SK-N-SH treated with all-trans-retinoic acid at 6 μM for 48 hours (cell line): ENCODE data around the gene DIPK2A.

Experiments
- ATAC-seq: fragments of 200-7000 bp; cut with Tn5 transposase; 3 replicates; pipeline ENCODE4 v1.9.1; 2020; ENCODE audit warnings: mild to moderate bottlenecking, moderate library complexity
- ARNTL ChIP-seq: fragments of 450-650 bp; formaldehyde crosslinking; IDR thresholded peaks from 2 replicates; pipeline ENCODE4 v1.5.0; 2020; ENCODE audit warnings: low read depth, mild to moderate bottlenecking, moderate library complexity, borderline replicate concordance
- BACH2 ChIP-seq: fragments of 250-450 bp; sonication (Bioruptor Pico); IDR thresholded peaks from 2 replicates; pipeline ENCODE4 v1.9.0; 2021; ENCODE audit warnings: mild to moderate bottlenecking, borderline replicate concordance
- CREB5 ChIP-seq: fragments of 250-450 bp; sonication (Bioruptor Pico); IDR thresholded peaks from 2 replicates; pipeline ENCODE4 v1.5.1; 2020; ENCODE audit warnings: low read depth, mild to moderate bottlenecking, moderate library complexity
- CSDC2 ChIP-seq: fragments of 250-450 bp; sonication (Bioruptor Pico); IDR thresholded peaks from 2 replicates; pipeline ENCODE4 v1.5.0; 2020; ENCODE audit warnings: mild to moderate bottlenecking, moderate library complexity
- CSRNP3 ChIP-seq: fragments of 250-450 bp; sonication (Bioruptor Pico); IDR thresholded peaks from 2 replicates; pipeline ENCODE4 v1.5.1; 2021; ENCODE audit warnings: mild to moderate bottlenecking, moderate library complexity
- ESRRG ChIP-seq: fragments of 250-450 bp; sonication (Bioruptor Pico); IDR thresholded peaks from 2 replicates; pipeline ENCODE4 v1.6.1; 2021; ENCODE audit warnings: mild to moderate bottlenecking
- GLIS3 ChIP-seq: fragments of 250-450 bp; sonication (Bioruptor Pico); IDR thresholded peaks from 2 replicates; pipeline ENCODE4 v1.5.0; 2020; ENCODE audit warnings: mild to moderate bottlenecking, moderate library complexity
- ISL1 ChIP-seq: fragments of 250-450 bp; sonication (Bioruptor Pico); IDR thresholded peaks from 2 replicates; pipeline ENCODE4 v2.1.2; 2022; ENCODE audit warnings: mild to moderate bottlenecking, moderate library complexity
- OSR1 ChIP-seq: fragments of 250-450 bp; sonication (Bioruptor Pico); IDR thresholded peaks from 2 replicates; pipeline ENCODE4 v1.8.0; 2022; ENCODE audit warnings: moderate library complexity, mild to moderate bottlenecking, inconsistent platforms
- PATZ1 ChIP-seq: fragments of 250-450 bp; sonication (Bioruptor Pico); IDR thresholded peaks from 2 replicates; pipeline ENCODE4 v1.8.0; 2020; ENCODE audit warnings: mild to moderate bottlenecking, moderate library complexity, borderline replicate concordance
- POU6F1 ChIP-seq: fragments of 250-450 bp; sonication (Bioruptor Pico); IDR thresholded peaks from 2 replicates; pipeline ENCODE4 v1.8.0; 2021; ENCODE audit warnings: low read depth, mild to moderate bottlenecking, moderate library complexity, borderline replicate concordance
- PPARA ChIP-seq: fragments of 250-450 bp; sonication (Bioruptor Pico); IDR thresholded peaks from 2 replicates; pipeline ENCODE4 v1.5.0; 2020; ENCODE audit warnings: mild to moderate bottlenecking, borderline replicate concordance
- RARB ChIP-seq: fragments of 250-450 bp; sonication (Bioruptor Pico); IDR thresholded peaks from 2 replicates; pipeline ENCODE4 v1.8.0; 2021; ENCODE audit warnings: mild to moderate bottlenecking, moderate library complexity
- SNAI2 ChIP-seq: fragments of 250-450 bp; sonication (Bioruptor Pico); IDR thresholded peaks from 2 replicates; pipeline ENCODE4 v1.5.0; 2020; ENCODE audit warnings: mild to moderate bottlenecking, moderate library complexity
- TCF4 ChIP-seq: fragments of 250-450 bp; sonication (Bioruptor Pico); IDR thresholded peaks from 2 replicates; pipeline ENCODE4 v1.8.0; 2021; ENCODE audit warnings: mild to moderate bottlenecking, moderate library complexity, borderline replicate concordance
- TOX ChIP-seq: fragments of 250-450 bp; sonication (Bioruptor Pico); IDR thresholded peaks from 2 replicates; pipeline ENCODE4 v1.8.0; 2021; ENCODE audit warnings: mild to moderate bottlenecking, moderate library complexity, borderline replicate concordance
- TSHZ2 ChIP-seq: fragments of 250-450 bp; sonication (Bioruptor Pico); IDR thresholded peaks from 2 replicates; pipeline ENCODE4 v1.5.0; 2020; ENCODE audit warnings: mild to moderate bottlenecking, moderate library complexity
- ZC3H10 ChIP-seq: fragments of 250-450 bp; sonication (Bioruptor Pico); IDR thresholded peaks from 2 replicates; pipeline ENCODE4 v1.5.1; 2021; ENCODE audit warnings: mild to moderate bottlenecking, moderate library complexity
- ZFP3 ChIP-seq: fragments of 250-450 bp; sonication (Bioruptor Pico); IDR thresholded peaks from 2 replicates; pipeline ENCODE4 v1.5.0; 2020; ENCODE audit warnings: mild to moderate bottlenecking, moderate library complexity
- ZFP30 ChIP-seq: fragments of 450-650 bp; formaldehyde crosslinking; IDR thresholded peaks from 2 replicates; pipeline ENCODE4 v1.5.0; 2022; ENCODE audit warnings: mild to moderate bottlenecking, moderate library complexity
- ZNF565 ChIP-seq: fragments of 450-650 bp; formaldehyde crosslinking; conservative IDR thresholded peaks from 2 replicates; pipeline ENCODE4 v1.5.0; 2020; ENCODE audit warnings: low read depth, mild to moderate bottlenecking, moderate library complexity
- ZNF70 ChIP-seq: fragments of 450-650 bp; formaldehyde crosslinking; IDR thresholded peaks from 2 replicates; pipeline ENCODE4 v1.5.0; 2020; ENCODE audit warnings: mild to moderate bottlenecking, moderate library complexity
- ZNF8 ChIP-seq: fragments of 450-650 bp; formaldehyde crosslinking; IDR thresholded peaks from 2 replicates; pipeline ENCODE4 v1.5.0; 2020; ENCODE audit warnings: mild to moderate bottlenecking, moderate library complexity

Gene DIPK2A

GRCh38 chr3:143961342-143961741 is 10.3 kb upstream of the DIPK2A start:
- TF ChIP-seq RARB (CRISPR knock-in tag) (no peak), ZNF70 (CRISPR knock-in tag) (no peak), CSDC2 (CRISPR knock-in tag) (no peak), ISL1 (no peak), POU6F1 (CRISPR knock-in tag) (no peak), CREB5 (CRISPR knock-in tag) (no peak), PATZ1 (CRISPR knock-in tag) (no peak), GLIS3 (no peak), SNAI2 (CRISPR knock-in tag) (no peak), ZFP30 (CRISPR knock-in tag) (no peak), ZNF565 (no peak), ZFP3 (CRISPR knock-in tag) (no peak), TSHZ2 (CRISPR knock-in tag) (no peak)
- no peak for ATAC-seq

GRCh38 chr3:143963946-143964345 is 7.7 kb upstream of the DIPK2A start:
- ATAC-seq: no peak

GRCh38 chr3:143970773-143971358 is 757 bp upstream of the DIPK2A start:
- peak; percentile 16 for ATAC-seq
- TF ChIP-seq GLIS3 (no peak), OSR1 (no peak), ZNF8 (CRISPR knock-in tag) (no peak), CSRNP3 (CRISPR knock-in tag) (no peak), CSDC2 (CRISPR knock-in tag) (no peak), PATZ1 (CRISPR knock-in tag) (no peak), ISL1 (no peak), POU6F1 (CRISPR knock-in tag) (no peak), ZC3H10 (CRISPR knock-in tag) (no peak), ZNF70 (CRISPR knock-in tag) (no peak), ZFP30 (CRISPR knock-in tag) (no peak), ZNF565 (no peak), BACH2 (CRISPR knock-in tag) (no peak), PPARA (CRISPR knock-in tag) (no peak), ESRRG (CRISPR knock-in tag) (no peak), TCF4 (CRISPR knock-in tag) (no peak), SNAI2 (CRISPR knock-in tag) (no peak)

More at GRCh38 chr3:143963946-143964345, 7.7 kb upstream of the DIPK2A start:
- TF ChIP-seq BACH2 (CRISPR knock-in tag) (no peak), CSDC2 (CRISPR knock-in tag) (no peak), ZFP3 (CRISPR knock-in tag) (no peak), ARNTL (CRISPR knock-in tag) (no peak), TOX (CRISPR knock-in tag) (no peak), OSR1 (no peak)
